LHCN-M2 (cell line): Measurements from ENCODE around the gene SGSM1. TPM values are rescaled to one million over a fixed set of nuclear protein-coding genes. Genes with fewer than 3 reads are reported as not detected.
"Not testable (repeated sequence)": the region's sequence is repeated elsewhere in the genome, so short reads cannot be mapped to it uniquely, and the experiment has no call there.

Source experiments
- DNase-seq: peaks from one replicate; pipeline ENCODE4 v3.0.0-alpha.2; 2012; ENCODE audit warnings: low read depth
- total RNA-seq: library from RNA; depleted of rRNA; stranded (reverse); fragments of >200 nt; gene quantifications from 2 replicates; pipeline ENCODE4 v1.2.3, GENCODE V29; 2014

The SGSM1 gene
- total RNA-seq, 1 experiment from 2014 or later: not detected

GRCh38 chr22:24894220-24894975 is 88.4 kb downstream of the SGSM1 start:
- DNase-seq: peak; percentile 94

- DNase-seq: peak; percentile 27
Measured at GRCh38 chr22:24894998-24895397, 89.0 kb downstream of the SGSM1 start.

- no peak for DNase-seq
Measured at GRCh38 chr22:24901448-24901847, 95.4 kb downstream of the SGSM1 start.

GRCh38 chr22:24905909-24906308 is 99.9 kb downstream of the SGSM1 start:
- no peak for DNase-seq

- not testable (repeated sequence) for DNase-seq
Measured at GRCh38 chr22:24907101-24907500, 101.1 kb downstream of the SGSM1 start.

- no peak for DNase-seq
Measured at GRCh38 chr22:24920029-24920428, 114.0 kb downstream of the SGSM1 start.

- no peak for DNase-seq
Measured at GRCh38 chr22:24925586-24926427, 119.8 kb downstream of the SGSM1 start.

GRCh38 chr22:24926428-24926725 is 120.4 kb downstream of the SGSM1 start:
- no peak for DNase-seq

GRCh38 chr22:24926849-24927579 is 121.0 kb downstream of the SGSM1 start:
- DNase-seq: peak; percentile 28

- no peak for DNase-seq
Measured at GRCh38 chr22:24928322-24928721, 122.3 kb downstream of the SGSM1 start.

GRCh38 chr22:24930678-24931077 is 124.7 kb downstream of the SGSM1 start:
- DNase-seq: no peak

GRCh38 chr22:24935771-24936483 is 129.9 kb downstream of the SGSM1 start:
- no peak for DNase-seq

- DNase-seq: peak; percentile 18
Measured at GRCh38 chr22:24937114-24937513, 131.1 kb downstream of the SGSM1 start.

- DNase-seq: peak; percentile 27
Measured at GRCh38 chr22:24938741-24939341, 132.8 kb downstream of the SGSM1 start.

GRCh38 chr22:24942301-24942700 is 136.3 kb downstream of the SGSM1 start:
- no peak for DNase-seq

- no peak for DNase-seq
Measured at GRCh38 chr22:24944217-24944937, 138.4 kb downstream of the SGSM1 start.

- DNase-seq: no peak
Measured at GRCh38 chr22:24945430-24945829, 139.4 kb downstream of the SGSM1 start.

- no peak for DNase-seq
Measured at GRCh38 chr22:24947383-24947782, 141.4 kb downstream of the SGSM1 start.

GRCh38 chr22:24947881-24948280 is 141.9 kb downstream of the SGSM1 start:
- no peak for DNase-seq
